ENCODE measurements around the gene PLEKHF1. TPM values are rescaled to one million over a fixed set of nuclear protein-coding genes. Genes with fewer than 3 reads are reported as not detected.

The PLEKHF1 gene
- total RNA-seq, 1 donor from 2014 or later, result 27.8 TPM

GRCh38 chr19:29639086-29639485, 26.2 kb upstream of the PLEKHF1 start:
- peaks cover under 1% of the 10 kb centered on the region for H3K9me3 ChIP-seq (replicated peaks)
- H3K4me3 ChIP-seq, result no peak overlapping the region
- no peak for TF ChIP-seq CTCF (IDR thresholded peaks at IDR 0.05; ENCODE audit: borderline replicate concordance)
- intact Hi-C loops (cut with micrococcal nuclease), result no loop called here
- no peak for DNase-seq
- no peak overlapping the region for H3K27ac ChIP-seq (replicated peaks)
- no peaks in the 10 kb centered on the region for H3K27me3 ChIP-seq (ENCODE audit: low read depth)
- peaks cover 3% of the 10 kb centered on the region for H3K4me1 ChIP-seq
- H3K36me3 ChIP-seq, result no peaks in the 10 kb centered on the region

GRCh38 chr19:29640231-29640630, 25.0 kb upstream of the PLEKHF1 start:
- DNase-seq, result no peak
- intact Hi-C loops (cut with micrococcal nuclease), result no loop called here
- no peaks in the 10 kb centered on the region for H3K27me3 ChIP-seq (ENCODE audit: low read depth)
- no peaks in the 10 kb centered on the region for H3K9me3 ChIP-seq (replicated peaks)
- H3K4me1 ChIP-seq, result peaks cover 11% of the 10 kb centered on the region
- H3K36me3 ChIP-seq, result no peaks in the 10 kb centered on the region
- no peak overlapping the region for H3K4me3 ChIP-seq
- TF ChIP-seq CTCF (IDR thresholded peaks at IDR 0.05; ENCODE audit: borderline replicate concordance), result no peak
- H3K27ac ChIP-seq (replicated peaks), result no peak overlapping the region

GRCh38 chr19:29641597-29641996, 23.7 kb upstream of the PLEKHF1 start:
- no peak overlapping the region for H3K4me3 ChIP-seq
- TF ChIP-seq CTCF (IDR thresholded peaks at IDR 0.05; ENCODE audit: borderline replicate concordance), result no peak
- no peak for DNase-seq
- intact Hi-C loops (cut with micrococcal nuclease), result no loop called here
- H3K27ac ChIP-seq (replicated peaks), result no peak overlapping the region
- no peaks in the 10 kb centered on the region for H3K36me3 ChIP-seq
- H3K9me3 ChIP-seq (replicated peaks), result no peaks in the 10 kb centered on the region
- H3K27me3 ChIP-seq (ENCODE audit: low read depth), result no peaks in the 10 kb centered on the region
- H3K4me1 ChIP-seq, result peaks cover 25% of the 10 kb centered on the region

GRCh38 chr19:29643361-29643935, 21.8 kb upstream of the PLEKHF1 start:
- H3K36me3 ChIP-seq, result no peaks in the 10 kb centered on the region
- no peak overlapping the region for H3K4me3 ChIP-seq
- H3K27ac ChIP-seq (replicated peaks), result peak overlapping the region; percentile 20
- H3K27me3 ChIP-seq (ENCODE audit: low read depth), result no peaks in the 10 kb centered on the region
- peaks cover 26% of the 10 kb centered on the region for H3K4me1 ChIP-seq
- no peaks in the 10 kb centered on the region for H3K9me3 ChIP-seq (replicated peaks)
- intact Hi-C loops (cut with micrococcal nuclease), result no loop called here
- TF ChIP-seq CTCF (IDR thresholded peaks at IDR 0.05; ENCODE audit: borderline replicate concordance), result no peak
- no peak for DNase-seq

- Histone ChIP-seq H3K9me3 (replicated peaks) (no peaks in the 10 kb centered on the region), H3K27me3 (ENCODE audit: low read depth) (no peaks in the 10 kb centered on the region), H3K4me3 (no peak overlapping the region), H3K36me3 (no peaks in the 10 kb centered on the region), H3K27ac (replicated peaks) (no peak overlapping the region), H3K4me1 (peaks cover 26% of the 10 kb centered on the region)
- intact Hi-C loops (cut with micrococcal nuclease), result no loop called here
- TF ChIP-seq CTCF (IDR thresholded peaks at IDR 0.05; ENCODE audit: borderline replicate concordance), result no peak
- no peak for DNase-seq
Observed at GRCh38 chr19:29644210-29644609, 21.1 kb upstream of the PLEKHF1 start.

All from left ventricle myocardium inferior (tissue), 1 donor.